ENCODE measurements around the gene SERBP1. TPM values are rescaled to one million over a fixed set of nuclear protein-coding genes. Genes with fewer than 3 reads are reported as not detected.
A peak's percentile ranks its signal among the peaks of the same experiment; 100 is the strongest.
"Not testable (repeated sequence)": the region's sequence is repeated elsewhere in the genome, so short reads cannot be mapped to it uniquely, and the experiment has no call there.

Gene SERBP1
- polyA plus RNA-seq, 4 donors: 360 to 404 (median 391) TPM

- DNase-seq (ENCODE audit: low read depth in 4 of 4, low spot score in 2 of 4): no peak
Measured at GRCh38 chr1:67441739-67442281, 11.6 kb upstream of the SERBP1 start.

DNA sequence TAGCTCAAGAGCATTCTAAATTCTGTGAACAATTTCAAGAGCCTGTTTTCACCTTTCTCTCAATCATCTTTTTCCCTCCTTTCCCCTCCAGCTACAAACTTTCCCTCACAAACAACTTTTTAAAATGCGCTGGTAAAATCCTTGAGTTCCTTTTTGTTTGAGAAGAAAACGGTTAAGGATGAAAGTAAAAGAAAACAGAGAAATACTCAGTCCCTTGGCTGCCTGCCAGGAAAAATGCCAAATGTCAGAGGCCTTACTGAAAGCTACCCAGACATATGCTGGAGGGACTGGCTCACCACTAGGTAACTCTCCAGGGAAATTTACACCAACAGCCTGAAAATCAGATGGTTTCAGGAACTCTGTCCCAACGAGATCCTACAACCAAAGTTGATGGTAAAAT lies 11.0 kb upstream of the SERBP1 start:
- no peak for DNase-seq (ENCODE audit: low read depth in 4 of 4, low spot score in 2 of 4)

- no peak for DNase-seq (ENCODE audit: low read depth in 4 of 4, low spot score in 2 of 4)
Measured at GRCh38 chr1:67440339-67440738, 10.1 kb upstream of the SERBP1 start.

DNA sequence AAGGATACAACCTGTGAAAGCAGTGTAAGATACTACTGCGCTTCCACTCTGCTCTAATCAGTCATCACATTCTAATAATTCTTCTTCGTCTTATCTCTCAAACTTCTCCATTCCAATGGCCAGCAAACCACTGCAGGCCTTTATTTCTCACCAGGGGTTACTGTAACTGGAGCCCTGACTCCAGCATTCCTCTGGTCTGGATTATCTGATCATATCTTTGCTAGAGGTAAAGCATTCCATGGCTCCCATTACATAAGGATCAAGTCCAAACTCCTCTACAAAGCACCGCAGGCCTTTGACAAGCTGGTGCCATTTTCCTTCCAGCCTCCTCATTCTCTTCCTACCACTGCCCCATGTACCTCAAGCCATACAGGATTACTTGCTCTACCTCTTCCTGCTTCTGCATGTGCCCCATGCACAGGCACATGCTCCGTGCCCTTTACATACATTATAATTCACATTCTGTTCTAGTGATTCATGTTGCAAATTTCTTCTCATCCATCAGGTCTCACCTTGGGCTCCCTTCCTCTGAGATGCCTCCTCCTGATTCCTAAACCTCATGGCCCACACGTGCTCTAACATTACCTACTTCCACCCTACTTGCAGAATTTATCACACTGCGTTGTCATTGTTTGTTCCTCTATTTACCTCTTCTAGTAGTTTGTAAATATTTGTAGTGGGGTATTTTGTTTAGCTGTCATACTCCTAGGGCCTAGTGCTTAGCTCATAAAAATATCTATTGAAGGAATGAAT lies 9.3 kb upstream of the SERBP1 start:
- no peak for DNase-seq (ENCODE audit: low read depth in 4 of 4, low spot score in 2 of 4)

- no peak for DNase-seq (ENCODE audit: low read depth in 4 of 4, low spot score in 2 of 4)
Measured at GRCh38 chr1:67437961-67438360, 7.8 kb upstream of the SERBP1 start.

- no peak for DNase-seq (ENCODE audit: low read depth in 4 of 4, low spot score in 2 of 4)
Measured at GRCh38 chr1:67436511-67437055, 6.4 kb upstream of the SERBP1 start.

DNA sequence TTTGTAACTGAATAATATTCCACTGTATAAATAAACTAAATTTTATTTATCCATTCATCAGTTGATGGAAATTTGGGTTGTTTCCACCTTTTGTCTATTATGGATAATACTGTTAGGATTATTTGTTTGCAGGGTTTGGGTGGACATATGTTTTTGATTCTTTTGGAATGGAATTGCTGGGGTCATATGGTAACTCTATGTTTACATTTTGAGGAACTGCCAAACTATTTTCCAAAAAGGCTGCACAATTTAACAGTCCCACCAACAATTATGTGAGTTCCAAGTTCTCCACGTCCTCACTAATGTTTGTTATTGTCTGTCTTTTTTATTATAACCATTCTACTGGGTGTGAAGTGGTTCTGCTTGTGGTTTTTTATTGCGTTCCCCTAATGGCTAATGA lies 4.3 kb upstream of the SERBP1 start:
- DNase-seq (ENCODE audit: low read depth in 4 of 4, low spot score in 2 of 4): no peak

- no peak for DNase-seq (ENCODE audit: low read depth in 4 of 4, low spot score in 2 of 4)
Measured at GRCh38 chr1:67433837-67434236, 3.6 kb upstream of the SERBP1 start.

GRCh38 chr1:67432745-67433144 lies 2.5 kb upstream of the SERBP1 start:
- no peak for DNase-seq (ENCODE audit: low read depth in 4 of 4, low spot score in 2 of 4)

DNA sequence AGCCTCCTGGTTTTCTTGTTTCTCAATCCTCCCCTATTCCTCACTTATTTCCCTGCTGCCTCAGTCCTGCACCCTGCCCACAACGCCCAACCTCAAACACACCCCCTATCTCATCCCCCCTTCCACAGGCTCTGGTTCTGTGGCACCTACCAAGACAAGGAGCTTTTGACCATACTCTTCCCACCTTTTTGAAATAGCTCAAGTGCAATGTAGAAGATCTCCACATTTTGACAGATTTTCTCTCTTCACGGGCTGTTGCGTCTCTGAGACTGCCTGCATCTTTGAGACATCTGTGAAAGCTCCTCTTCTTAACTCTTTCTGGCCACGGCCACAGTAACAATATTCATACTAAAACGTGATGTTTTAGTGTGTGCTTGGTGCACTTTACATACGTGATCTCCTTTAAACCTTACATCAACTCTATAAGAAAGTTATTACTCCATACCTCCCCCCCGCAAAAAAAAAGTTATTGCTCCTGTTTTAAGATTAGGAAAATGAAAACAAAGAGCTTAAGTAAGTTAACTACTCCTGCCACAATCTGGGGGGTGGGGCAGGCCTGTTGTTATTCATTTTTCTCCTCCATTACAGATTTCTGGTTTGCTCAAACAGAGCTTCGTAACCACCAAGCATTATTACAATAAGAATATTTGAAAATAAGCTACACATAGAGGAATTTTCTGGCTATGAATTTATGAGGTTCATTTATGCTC lies 1.8 kb upstream of the SERBP1 start:
- DNase-seq (ENCODE audit: low read depth in 4 of 4, low spot score in 2 of 4): no peak

- no peak for DNase-seq (ENCODE audit: low read depth in 4 of 4, low spot score in 2 of 4)
Measured at GRCh38 chr1:67431156-67431765, 1.1 kb upstream of the SERBP1 start.

DNA sequence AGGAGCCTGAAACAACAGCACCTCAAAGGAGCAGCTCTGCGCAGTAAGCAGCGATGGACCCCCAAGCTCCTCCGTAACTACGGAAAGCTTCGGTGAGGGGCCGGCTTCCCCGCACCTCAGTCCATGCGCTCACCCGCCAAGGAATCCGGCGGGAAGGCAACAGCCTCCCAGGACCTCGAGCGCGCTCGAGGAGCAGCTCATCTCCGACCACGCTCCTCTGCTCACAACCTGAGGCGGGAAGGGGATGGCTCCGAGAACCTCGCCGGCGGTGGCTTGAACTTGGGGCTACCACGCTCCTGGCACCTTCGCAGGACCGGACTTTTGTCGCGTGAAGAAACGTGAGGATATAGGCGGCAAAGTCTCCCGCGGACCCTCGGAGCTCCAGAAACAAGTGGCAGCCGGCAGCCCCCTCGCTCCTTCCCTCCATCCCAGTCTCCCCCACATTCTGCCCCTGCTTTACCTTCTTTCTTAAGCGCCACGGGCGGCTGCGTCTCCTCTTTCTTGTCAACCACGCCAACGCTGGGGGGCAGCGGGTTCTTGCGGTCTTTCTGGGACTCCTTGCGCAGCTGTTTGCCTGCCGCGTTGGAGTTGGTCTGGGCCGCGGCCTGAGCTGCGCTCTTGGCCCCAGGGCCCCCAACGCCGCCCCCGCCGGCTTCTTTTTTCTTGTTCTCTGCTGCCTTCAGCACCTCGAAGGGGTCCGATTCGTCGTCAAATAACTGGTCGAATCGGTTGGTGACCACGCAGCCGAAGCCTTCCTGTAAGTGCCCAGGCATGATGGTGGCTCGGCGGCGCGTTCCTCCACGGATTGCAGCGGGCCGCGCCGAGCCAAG lies 459 bp downstream of the SERBP1 start:
- DNase-seq (ENCODE audit: low read depth in 4 of 4, low spot score in 2 of 4): peak in 2 of 4 donors; percentile 20 to 32

GRCh38 chr1:67429011-67429527 lies 1.1 kb downstream of the SERBP1 start:
- peak in 2 of 4 donors; percentile 11 to 18 for DNase-seq (ENCODE audit: low read depth in 4 of 4, low spot score in 2 of 4)

DNA sequence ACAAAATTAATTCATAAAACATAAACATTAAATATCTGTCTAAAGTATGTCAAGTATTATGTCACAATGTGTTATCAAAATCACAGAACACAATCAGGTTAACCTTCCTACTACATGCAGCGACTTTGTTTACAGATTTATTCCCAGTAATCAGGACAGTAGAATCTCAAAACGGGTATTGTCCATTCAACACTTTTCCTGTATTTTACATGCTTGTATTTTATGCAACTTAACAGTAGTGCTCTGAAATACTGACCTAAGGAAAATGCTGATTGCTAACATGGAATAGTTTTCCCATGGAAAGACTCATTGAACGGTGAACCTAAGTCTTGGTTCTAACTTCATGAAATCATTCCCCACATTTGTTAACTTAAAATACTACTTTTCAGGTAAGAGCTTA lies 2.3 kb downstream of the SERBP1 start:
- no peak for DNase-seq (ENCODE audit: low read depth in 4 of 4, low spot score in 2 of 4)

GRCh38 chr1:67427465-67427864 lies 2.7 kb downstream of the SERBP1 start:
- DNase-seq (ENCODE audit: low read depth in 4 of 4, low spot score in 2 of 4): no peak

DNA sequence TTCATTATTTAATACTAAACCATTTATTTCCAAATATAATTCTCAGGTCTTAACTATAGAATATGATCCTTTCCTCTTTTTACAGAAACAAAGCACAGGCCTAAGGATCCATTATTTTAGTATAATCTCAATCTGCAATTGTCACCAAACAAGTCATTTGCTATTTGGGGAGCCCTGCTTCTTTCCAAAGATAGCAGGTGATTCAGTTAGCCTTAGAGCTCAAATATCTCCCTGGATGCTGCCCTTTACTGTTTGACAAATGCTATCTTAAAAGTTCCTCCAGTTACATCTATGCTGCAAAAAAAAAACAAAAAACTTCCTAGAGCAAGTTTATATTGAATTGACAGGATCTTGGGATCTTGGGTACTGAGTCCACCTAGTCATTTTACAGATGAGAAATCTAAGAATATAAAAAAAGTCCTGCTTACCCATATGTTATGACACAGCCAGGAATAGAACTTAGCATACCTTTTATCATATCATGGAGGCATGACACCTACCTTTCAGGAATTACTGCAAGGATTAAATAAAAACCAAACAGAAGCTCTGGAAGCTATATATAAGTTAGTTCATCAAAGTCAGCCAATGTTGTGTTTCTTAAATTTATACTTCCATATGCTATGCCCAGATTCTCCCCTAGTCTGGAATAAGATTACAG lies 9.2 kb downstream of the SERBP1 start:
- DNase-seq (ENCODE audit: low read depth in 4 of 4, low spot score in 2 of 4): no peak

DNA sequence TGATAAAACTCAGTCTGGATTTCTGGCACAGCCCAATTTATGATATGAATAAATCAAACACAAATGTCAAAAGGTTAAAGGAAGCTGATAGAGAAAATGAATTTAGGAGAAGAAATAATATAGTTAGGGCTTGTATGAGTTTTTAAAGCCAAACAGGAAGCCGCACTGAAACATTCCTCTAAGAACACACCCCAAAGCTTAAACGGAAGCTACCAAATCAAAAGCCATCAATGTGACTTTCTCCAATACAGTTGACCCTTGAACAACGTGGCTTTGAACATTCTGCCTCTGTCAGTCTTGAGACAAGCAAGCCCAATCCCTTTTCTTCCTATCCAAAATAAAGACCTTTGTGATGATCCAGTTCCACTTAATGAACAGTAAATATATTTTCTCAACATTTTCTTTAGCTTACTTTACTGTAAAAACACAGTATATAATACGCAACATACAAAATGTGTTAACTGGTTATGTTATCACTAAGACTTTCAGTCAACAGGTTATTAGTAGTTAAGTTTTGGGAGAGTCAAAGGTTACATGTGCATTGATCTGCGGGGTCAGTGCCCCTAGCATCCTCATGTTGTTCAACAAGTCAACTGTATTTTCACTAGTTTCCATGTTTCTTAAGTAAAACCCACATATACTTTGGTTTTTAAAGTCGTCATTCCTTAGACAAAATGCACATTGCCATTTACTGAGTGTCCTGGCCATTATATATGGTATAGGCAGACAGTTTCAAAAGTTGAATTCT lies 11.2 kb downstream of the SERBP1 start:
- DNase-seq (ENCODE audit: low read depth in 4 of 4, low spot score in 2 of 4): no peak

GRCh38 chr1:67417733-67418132 lies 12.5 kb downstream of the SERBP1 start:
- not testable (repeated sequence) for DNase-seq (ENCODE audit: low read depth in 4 of 4, low spot score in 2 of 4)

GRCh38 chr1:67415041-67415440 lies 15.2 kb downstream of the SERBP1 start:
- DNase-seq (ENCODE audit: low read depth in 4 of 4, low spot score in 2 of 4): no peak

Measured in left renal cortex interstitium (tissue), 4 donors.